Mucosa of descending colon (tissue), 3 donors: Measurements from ENCODE around the gene GPSM3. TPM values are rescaled to one million over a fixed set of nuclear protein-coding genes. Genes with fewer than 3 reads are reported as not detected.
A peak's percentile ranks its signal among the peaks of the same experiment; 100 is the strongest.

ENCODE experiments used
- ATAC-seq: fragments of 200-7000 bp; cut with Tn5 transposase; one replicate; pipeline ENCODE4 v1.9.1; 2020; ENCODE audit warnings: mild to moderate bottlenecking, moderate library complexity
- DNase-seq, 3 donors: peaks; one replicate each; pipeline ENCODE4 v3.0.0-alpha.2; 2020
- H3K36me3 ChIP-seq: fragments of 200-600 bp; one replicate; pipeline ENCODE4 v1.8.0; 2021; ENCODE audit warnings: low read depth, mild to moderate bottlenecking
- H3K4me1 ChIP-seq: fragments of 200-600 bp; one replicate; pipeline ENCODE4 v1.8.0; 2021; ENCODE audit warnings: low read depth, mild to moderate bottlenecking
- H3K4me3 ChIP-seq: fragments of 200-600 bp; one replicate; pipeline ENCODE4 v1.8.0; 2021; ENCODE audit warnings: mild to moderate bottlenecking
- H3K9me3 ChIP-seq: fragments of 200-600 bp; one replicate; pipeline ENCODE4 v1.8.0; 2021; ENCODE audit warnings: mild to moderate bottlenecking
- intact Hi-C, 2 donors: fragments of 100-400 bp; cut with DNase I in 1 of 2; cut with micrococcal nuclease in 1 of 2; formaldehyde crosslinking; loops; one replicate each; pipeline versions ENCODE4 v1.11.0 to v1.11.1; 2022; cut with DNase I, micrococcal nuclease
- total RNA-seq, 3 donors: library from RNA; stranded (reverse); fragmentation: NEBNext Ultra II Directional in 2 of 3; extraction: Animal tissue kit (Norgen Biotek cat#: 25700) in 2 of 3; gene quantifications; one replicate each; pipeline versions ENCODE4 v1.2.1 to v1.2.4, GENCODE V29; 2021 to 2023
- TF ChIP-seq, protein P1 (sequence below): fragments of 200-600 bp; IDR thresholded peaks from one replicate; pipeline ENCODE4 v1.8.0; 2022; ENCODE audit warnings: antibody characterized with exemption, mild to moderate bottlenecking
- donor health status: DM: no; HTN: no; CAD: no; lungs with moderate emphysema.
- donor health status: DM: no; HTN: no; CAD: no.
- donor health status: DM: no; HTN: yes; CAD: no.

GPSM3 gene
- total RNA-seq, 3 donors from 2014 or later, result 6.6 to 14.7 (median 9.9) TPM

DNA sequence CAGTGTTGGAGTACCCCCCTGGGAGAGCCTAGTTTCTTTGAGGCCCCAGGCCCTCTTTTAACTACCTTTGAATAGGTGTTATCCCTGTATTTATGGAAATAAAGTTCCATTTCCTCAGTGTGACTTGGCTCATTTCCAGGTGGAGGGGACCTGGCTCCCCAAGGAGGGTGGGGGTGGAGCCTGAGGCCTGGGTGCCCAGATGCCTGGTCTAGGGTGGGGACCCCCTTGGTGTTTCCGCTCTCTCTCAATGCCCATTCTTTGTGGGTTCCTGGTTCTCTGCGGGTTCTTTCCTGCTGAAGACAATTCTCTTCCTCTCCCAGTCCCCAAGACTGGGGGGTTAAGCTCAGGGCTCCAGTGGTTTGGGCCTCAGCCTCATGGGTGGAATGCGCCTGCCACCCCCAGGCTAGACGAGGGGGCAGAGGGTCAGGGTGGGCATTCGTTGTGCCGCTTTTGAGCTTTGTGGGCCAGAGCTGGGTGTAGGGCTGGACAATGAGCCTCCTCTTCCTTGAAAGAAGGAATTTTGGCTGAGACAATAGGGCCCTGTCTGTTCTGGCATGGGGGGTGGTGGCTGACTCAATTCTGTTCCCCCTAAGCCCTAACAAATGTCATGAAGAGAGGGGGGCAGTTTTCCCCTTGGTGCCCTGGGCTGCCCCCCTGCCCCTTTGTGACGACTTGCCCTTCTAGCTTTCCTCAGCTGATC, 28.7 kb downstream of the GPSM3 start:
- DNase-seq (no peak), ATAC-seq (no peak)
- Histone ChIP-seq H3K4me1 (no peaks in the 10 kb centered on the region), H3K9me3 (no peaks in the 10 kb centered on the region), H3K4me3 (no peak overlapping the region), H3K36me3 (no peaks in the 10 kb centered on the region)
- TF ChIP-seq, protein P1, sequence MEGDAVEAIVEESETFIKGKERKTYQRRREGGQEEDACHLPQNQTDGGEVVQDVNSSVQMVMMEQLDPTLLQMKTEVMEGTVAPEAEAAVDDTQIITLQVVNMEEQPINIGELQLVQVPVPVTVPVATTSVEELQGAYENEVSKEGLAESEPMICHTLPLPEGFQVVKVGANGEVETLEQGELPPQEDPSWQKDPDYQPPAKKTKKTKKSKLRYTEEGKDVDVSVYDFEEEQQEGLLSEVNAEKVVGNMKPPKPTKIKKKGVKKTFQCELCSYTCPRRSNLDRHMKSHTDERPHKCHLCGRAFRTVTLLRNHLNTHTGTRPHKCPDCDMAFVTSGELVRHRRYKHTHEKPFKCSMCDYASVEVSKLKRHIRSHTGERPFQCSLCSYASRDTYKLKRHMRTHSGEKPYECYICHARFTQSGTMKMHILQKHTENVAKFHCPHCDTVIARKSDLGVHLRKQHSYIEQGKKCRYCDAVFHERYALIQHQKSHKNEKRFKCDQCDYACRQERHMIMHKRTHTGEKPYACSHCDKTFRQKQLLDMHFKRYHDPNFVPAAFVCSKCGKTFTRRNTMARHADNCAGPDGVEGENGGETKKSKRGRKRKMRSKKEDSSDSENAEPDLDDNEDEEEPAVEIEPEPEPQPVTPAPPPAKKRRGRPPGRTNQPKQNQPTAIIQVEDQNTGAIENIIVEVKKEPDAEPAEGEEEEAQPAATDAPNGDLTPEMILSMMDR, result no peak
- intact Hi-C loops, result no loop called here

DNA sequence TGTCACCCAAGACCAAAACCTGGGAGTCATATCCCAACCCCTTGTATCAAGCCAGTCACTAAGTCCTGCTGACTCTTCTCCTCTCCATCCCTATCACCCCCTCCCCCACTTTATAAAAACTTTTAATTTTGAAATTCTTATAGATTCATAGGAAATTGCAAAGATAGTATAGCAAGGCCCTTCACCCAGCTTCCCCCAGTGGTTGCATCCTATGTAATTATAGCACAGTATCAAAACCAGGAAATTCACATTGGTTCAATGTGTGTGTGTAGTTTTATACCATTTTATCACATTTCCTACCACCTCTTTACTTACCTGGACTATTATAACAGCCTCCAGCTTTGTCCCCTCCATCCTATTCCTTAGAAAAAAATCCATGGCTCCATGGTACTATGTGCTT, 34.4 kb downstream of the GPSM3 start:
- H3K9me3 ChIP-seq, result no peaks in the 10 kb centered on the region
- intact Hi-C loops, result no loop called here
- no peaks in the 10 kb centered on the region for H3K36me3 ChIP-seq
- H3K4me3 ChIP-seq, result no peak overlapping the region
- H3K4me1 ChIP-seq, result peaks cover 22% of the 10 kb centered on the region
- TF ChIP-seq, protein P1, result no peak
- DNase-seq, result no peak
- no peak for ATAC-seq

DNA sequence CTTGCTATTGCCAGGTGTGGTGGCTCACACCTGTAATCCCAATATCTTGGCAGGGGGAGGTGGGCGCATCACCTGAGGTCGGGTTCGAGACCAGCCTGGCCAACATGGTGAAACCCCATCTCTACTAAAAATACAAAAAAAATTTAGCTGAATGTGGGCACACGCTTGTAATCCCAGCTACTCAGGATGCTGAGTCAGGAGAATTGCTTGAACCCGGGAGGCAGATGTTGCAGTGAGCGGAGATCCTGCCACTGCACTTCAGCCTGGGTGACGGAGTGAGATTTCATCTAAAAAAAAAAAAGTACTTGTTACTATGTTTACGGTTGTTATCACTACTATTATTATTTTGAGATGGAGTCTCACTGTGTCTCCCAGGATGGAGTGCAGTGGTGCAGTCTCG, 35.6 kb downstream of the GPSM3 start:
- Histone ChIP-seq H3K4me1 (peaks cover 26% of the 10 kb centered on the region), H3K4me3 (no peak overlapping the region), H3K9me3 (no peaks in the 10 kb centered on the region), H3K36me3 (no peaks in the 10 kb centered on the region)
- ATAC-seq (no peak), DNase-seq (no peak)
- TF ChIP-seq, protein P1, result no peak
- intact Hi-C loops, result no loop called here

DNA sequence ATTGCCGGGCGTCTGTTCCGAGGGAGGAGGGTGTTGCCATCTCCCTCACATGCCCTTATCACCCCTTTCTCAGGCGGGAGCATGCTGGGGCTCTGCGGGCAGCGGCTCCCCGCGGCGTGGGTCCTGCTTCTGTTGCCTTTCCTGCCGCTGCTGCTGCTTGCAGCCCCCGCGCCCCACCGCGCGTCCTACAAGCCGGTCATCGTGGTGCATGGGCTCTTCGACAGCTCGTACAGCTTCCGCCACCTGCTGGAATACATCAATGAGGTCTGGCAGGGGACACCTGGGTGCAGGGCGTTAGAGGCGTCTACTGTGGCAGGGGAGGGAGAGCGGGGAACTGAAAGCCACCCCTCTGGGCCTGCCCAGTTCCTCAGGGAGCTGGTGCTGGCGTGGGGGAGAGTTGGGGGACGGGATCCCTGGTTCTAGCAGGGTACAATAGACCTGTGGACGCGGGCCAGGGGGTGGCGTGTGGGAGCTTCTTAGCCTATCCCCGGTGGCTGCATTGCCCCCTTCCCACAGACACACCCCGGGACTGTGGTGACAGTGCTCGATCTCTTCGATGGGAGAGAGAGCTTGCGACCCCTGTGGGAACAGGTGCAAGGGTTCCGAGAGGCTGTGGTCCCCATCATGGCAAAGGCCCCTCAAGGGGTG, 37.8 kb downstream of the GPSM3 start:
- intact Hi-C loops, result no loop called here
- peaks cover 26% of the 10 kb centered on the region for H3K4me1 ChIP-seq
- H3K36me3 ChIP-seq, result no peaks in the 10 kb centered on the region
- ATAC-seq, result peak; percentile 88
- peak overlapping the region; percentile 42 for H3K4me3 ChIP-seq
- H3K9me3 ChIP-seq, result no peaks in the 10 kb centered on the region
- TF ChIP-seq, protein P1, result peak; percentile 16
- DNase-seq, result peak; percentile 82 to 85 (median 83)

DNA sequence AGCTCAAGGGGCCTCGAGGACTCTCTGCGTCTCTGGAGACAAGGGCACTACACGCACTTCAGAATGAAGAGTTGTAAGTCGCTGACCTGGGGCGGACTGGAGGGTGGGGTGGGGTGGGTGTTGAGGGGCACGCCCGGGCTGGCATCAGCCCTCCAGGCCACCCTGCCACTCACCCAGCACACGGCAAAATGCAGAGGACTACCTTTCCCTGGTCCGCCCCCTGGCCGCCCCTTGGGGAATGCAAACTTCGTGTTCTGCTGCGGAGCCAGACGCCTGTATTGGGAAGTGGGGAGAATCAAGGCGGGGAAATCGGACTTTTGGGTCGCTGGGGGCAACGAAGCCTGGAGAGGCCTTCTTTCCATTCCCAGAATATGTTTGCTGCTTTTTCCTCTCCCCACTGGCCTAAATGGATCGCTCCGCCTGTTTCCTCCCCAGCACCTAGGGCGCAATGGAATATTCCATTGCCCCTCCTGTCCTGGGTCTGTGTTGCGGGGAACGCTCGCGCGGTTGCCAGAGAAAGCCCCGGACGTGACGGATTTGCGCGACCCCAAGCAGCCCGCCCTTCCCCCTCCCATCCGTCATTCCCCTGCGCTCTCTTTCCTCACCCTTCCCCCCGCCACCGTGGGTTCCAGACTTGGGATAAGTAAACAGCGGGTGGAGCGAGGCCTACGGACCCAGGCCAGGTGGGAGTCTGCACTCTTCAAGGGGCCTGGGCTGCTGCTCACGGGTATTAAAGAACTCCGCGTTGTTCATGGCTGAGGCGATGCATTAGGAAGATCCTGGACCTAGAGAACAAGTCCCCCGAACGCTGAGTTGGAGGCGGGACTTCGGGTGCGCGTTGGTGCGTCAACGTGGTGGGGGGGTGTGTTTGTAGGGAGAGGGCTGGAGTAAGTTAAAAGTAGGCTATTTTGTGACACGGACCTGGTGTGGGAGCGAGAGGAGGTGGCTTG, 38.6 kb downstream of the GPSM3 start, which contains the start of gene PPT2:
Gene PPT2, plus strand, starts transcription at position 578 of the 950 bp plus-strand sequence. CDS start 454 bp downstream, outside the sequence.
- Histone ChIP-seq H3K4me1 (peaks cover 26% of the 10 kb centered on the region), H3K9me3 (no peaks in the 10 kb centered on the region), H3K4me3 (peak within 1 kb of the TSS; percentile 42), H3K36me3 (no peaks in the 10 kb centered on the region)
- ATAC-seq (peak; percentile 80), DNase-seq (peak; percentile 86 to 89 (median 87))
- intact Hi-C loops, result no loop called here
- TF ChIP-seq, protein P1, result no peak
